WTC11 (cell line): ENCODE results near the gene DROSHA. TPM values are rescaled to one million over a fixed set of nuclear protein-coding genes. Genes with fewer than 3 reads are reported as not detected.

Experiments used
- ATAC-seq: fragments of 200-7000 bp; cut with Tn5 transposase; 2 replicates; pipeline ENCODE4 v1.10.0; 2021; ENCODE audit warnings: mild to moderate bottlenecking, moderate library complexity
- CTCF ChIA-PET: fragments of 300-600 bp; sonication (Branson Sonifier 250); formaldehyde crosslinking; loops from one replicate; lab custom pipeline; 2021; ENCODE audit warnings: antibody characterized with exemption; lab: Charles Lee
- POLR2A ChIA-PET: fragments of 350-600 bp; sonication (Branson Sonifier 250); formaldehyde crosslinking; loops from one replicate; lab custom pipeline; 2021; ENCODE audit warnings: antibody characterized with exemption; lab: Charles Lee
- DNase-seq: peaks from one replicate; pipeline ENCODE4 v3.0.0; 2021; ENCODE audit warnings: low spot score
- H3K27ac Mint-ChIP-seq: 2 replicates; pipeline ENCODE4 v1.8.0; 2021; ENCODE audit warnings: mixed read lengths
- H3K27me3 Mint-ChIP-seq: 2 replicates; pipeline ENCODE4 v1.8.0; 2021; ENCODE audit warnings: low read depth, mild to moderate bottlenecking, moderate library complexity, mixed read lengths
- H3K36me3 Mint-ChIP-seq: 2 replicates; pipeline ENCODE4 v1.8.0; 2021; ENCODE audit warnings: mixed read lengths
- H3K4me1 Mint-ChIP-seq: 2 replicates; pipeline ENCODE4 v1.8.0; 2022; ENCODE audit warnings: mixed read lengths
- H3K4me3 Mint-ChIP-seq: 2 replicates; pipeline ENCODE4 v1.8.0; 2021; ENCODE audit warnings: mild to moderate bottlenecking, moderate library complexity, mixed read lengths
- H3K9me3 Mint-ChIP-seq: 2 replicates; pipeline ENCODE4 v1.8.0; 2021; ENCODE audit warnings: mixed read lengths
- GABPB1 ChIP-seq: sonication (generic); formaldehyde crosslinking; IDR thresholded peaks from 2 replicates; pipeline ENCODE4 v1.8.1; 2023; ENCODE audit warnings: mild to moderate bottlenecking, missing genetic modification reagents
- NR3C1 ChIP-seq: sonication (generic); formaldehyde crosslinking; conservative IDR thresholded peaks from 2 replicates; pipeline ENCODE4 v1.8.1; 2023; ENCODE audit warnings: low read depth, mild to moderate bottlenecking, missing genetic modification reagents
- RORB ChIP-seq: fragments of 250-450 bp; sonication (Bioruptor Pico); IDR thresholded peaks from 2 replicates; pipeline ENCODE4 v1.9.0; 2021; ENCODE audit warnings: mild to moderate bottlenecking
- SMAD4 ChIP-seq: sonication (generic); formaldehyde crosslinking; IDR thresholded peaks from 2 replicates; pipeline ENCODE4 v1.8.0; 2022; ENCODE audit warnings: mild to moderate bottlenecking, missing genetic modification reagents
- total RNA-seq: library from RNA; stranded (reverse); gene quantifications from 3 replicates; pipeline ENCODE4 v1.2.3, GENCODE V29; 2021
- TF ChIP-seq, protein P1 (sequence below): sonication (generic); formaldehyde crosslinking; IDR thresholded peaks from 2 replicates; pipeline ENCODE4 v1.8.1; 2023; ENCODE audit warnings: mild to moderate bottlenecking, missing genetic modification reagents
- TF ChIP-seq, protein P2 (sequence below): sonication (generic); formaldehyde crosslinking; conservative IDR thresholded peaks from 2 replicates; pipeline ENCODE4 v1.8.1; 2023; ENCODE audit warnings: mild to moderate bottlenecking, low read depth, missing genetic modification reagents, moderate library complexity
- TF ChIP-seq, protein P3 (sequence below): sonication (generic); formaldehyde crosslinking; conservative IDR thresholded peaks from 2 replicates; pipeline ENCODE4 v1.8.1; 2022; ENCODE audit warnings: mild to moderate bottlenecking, missing genetic modification reagents
- TF ChIP-seq, protein P4 (sequence below): fragments of 250-450 bp; sonication (Bioruptor Pico); conservative IDR thresholded peaks from 2 replicates; pipeline ENCODE4 v1.9.0; 2021; ENCODE audit warnings: mild to moderate bottlenecking
- TF ChIP-seq, protein P5 (sequence below): fragments of 250-450 bp; sonication (Bioruptor Pico); IDR thresholded peaks from 2 replicates; pipeline ENCODE4 v1.9.0; 2021; ENCODE audit warnings: moderate library complexity, mild to moderate bottlenecking, inconsistent platforms, borderline replicate concordance
- TF ChIP-seq, protein P6 (sequence below): sonication (generic); formaldehyde crosslinking; IDR thresholded peaks from 2 replicates; pipeline ENCODE4 v1.8.0; 2022; ENCODE audit warnings: mild to moderate bottlenecking, missing genetic modification reagents
- TF ChIP-seq, protein P7 (sequence below): sonication (generic); formaldehyde crosslinking; IDR thresholded peaks from 2 replicates; pipeline ENCODE4 v1.8.0; 2022; ENCODE audit warnings: mild to moderate bottlenecking, missing genetic modification reagents

The DROSHA gene
- total RNA-seq, 1 experiment from 2014 or later, result 125 TPM

DNA sequence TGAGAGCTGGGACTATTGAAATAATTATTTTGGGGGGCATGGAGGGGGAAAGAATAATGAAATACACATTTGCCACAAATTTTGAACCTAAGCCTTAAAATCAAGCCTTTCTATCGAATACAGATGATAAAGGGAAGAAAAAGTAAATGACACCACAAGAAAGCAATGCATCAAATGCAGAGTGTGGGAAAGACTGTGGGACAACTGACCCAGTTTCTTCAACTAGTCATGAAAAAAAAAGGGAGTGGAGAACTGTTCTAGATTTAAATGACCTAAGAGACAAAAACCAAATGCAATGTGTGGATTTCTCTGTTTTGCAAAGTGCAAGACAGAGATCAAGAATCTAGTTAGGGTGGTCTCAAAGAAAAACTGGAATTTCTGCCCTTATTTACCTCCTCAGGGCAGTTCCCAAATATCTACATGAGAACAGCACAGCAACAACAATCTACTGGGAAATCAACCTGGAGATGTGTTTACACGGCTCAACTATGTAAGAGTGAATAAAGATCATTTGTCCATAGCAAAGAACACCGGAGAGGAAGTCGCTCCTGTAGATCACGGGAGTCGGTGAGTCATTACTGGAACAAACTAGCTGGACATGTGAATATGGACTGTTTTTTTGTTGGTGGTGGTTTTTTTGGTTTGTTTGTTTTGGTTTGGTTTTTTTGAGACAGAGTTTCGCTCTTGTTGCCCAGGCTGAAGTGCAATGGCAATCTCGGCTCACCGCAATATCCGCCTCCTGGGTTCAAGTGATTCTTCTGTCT, 145.9 kb downstream of the DROSHA start:
- Mint-ChIP-seq H3K27me3 (no peaks in the 10 kb centered on the region), H3K36me3 (peaks cover 33% of the 10 kb centered on the region), H3K27ac (no peak overlapping the region), H3K4me3 (no peak overlapping the region), H3K9me3 (peaks cover 38% of the 10 kb centered on the region), H3K4me1 (peaks cover 26% of the 10 kb centered on the region)
- ATAC-seq (no peak), DNase-seq (no peak)
- POLR2A ChIA-PET, result no interaction called here
- CTCF ChIA-PET, result no interaction called here
- TF ChIP-seq, protein P1, sequence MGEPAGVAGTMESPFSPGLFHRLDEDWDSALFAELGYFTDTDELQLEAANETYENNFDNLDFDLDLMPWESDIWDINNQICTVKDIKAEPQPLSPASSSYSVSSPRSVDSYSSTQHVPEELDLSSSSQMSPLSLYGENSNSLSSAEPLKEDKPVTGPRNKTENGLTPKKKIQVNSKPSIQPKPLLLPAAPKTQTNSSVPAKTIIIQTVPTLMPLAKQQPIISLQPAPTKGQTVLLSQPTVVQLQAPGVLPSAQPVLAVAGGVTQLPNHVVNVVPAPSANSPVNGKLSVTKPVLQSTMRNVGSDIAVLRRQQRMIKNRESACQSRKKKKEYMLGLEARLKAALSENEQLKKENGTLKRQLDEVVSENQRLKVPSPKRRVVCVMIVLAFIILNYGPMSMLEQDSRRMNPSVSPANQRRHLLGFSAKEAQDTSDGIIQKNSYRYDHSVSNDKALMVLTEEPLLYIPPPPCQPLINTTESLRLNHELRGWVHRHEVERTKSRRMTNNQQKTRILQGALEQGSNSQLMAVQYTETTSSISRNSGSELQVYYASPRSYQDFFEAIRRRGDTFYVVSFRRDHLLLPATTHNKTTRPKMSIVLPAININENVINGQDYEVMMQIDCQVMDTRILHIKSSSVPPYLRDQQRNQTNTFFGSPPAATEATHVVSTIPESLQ (CRISPR knock-in tag), result no peak
- TF ChIP-seq, protein P2, sequence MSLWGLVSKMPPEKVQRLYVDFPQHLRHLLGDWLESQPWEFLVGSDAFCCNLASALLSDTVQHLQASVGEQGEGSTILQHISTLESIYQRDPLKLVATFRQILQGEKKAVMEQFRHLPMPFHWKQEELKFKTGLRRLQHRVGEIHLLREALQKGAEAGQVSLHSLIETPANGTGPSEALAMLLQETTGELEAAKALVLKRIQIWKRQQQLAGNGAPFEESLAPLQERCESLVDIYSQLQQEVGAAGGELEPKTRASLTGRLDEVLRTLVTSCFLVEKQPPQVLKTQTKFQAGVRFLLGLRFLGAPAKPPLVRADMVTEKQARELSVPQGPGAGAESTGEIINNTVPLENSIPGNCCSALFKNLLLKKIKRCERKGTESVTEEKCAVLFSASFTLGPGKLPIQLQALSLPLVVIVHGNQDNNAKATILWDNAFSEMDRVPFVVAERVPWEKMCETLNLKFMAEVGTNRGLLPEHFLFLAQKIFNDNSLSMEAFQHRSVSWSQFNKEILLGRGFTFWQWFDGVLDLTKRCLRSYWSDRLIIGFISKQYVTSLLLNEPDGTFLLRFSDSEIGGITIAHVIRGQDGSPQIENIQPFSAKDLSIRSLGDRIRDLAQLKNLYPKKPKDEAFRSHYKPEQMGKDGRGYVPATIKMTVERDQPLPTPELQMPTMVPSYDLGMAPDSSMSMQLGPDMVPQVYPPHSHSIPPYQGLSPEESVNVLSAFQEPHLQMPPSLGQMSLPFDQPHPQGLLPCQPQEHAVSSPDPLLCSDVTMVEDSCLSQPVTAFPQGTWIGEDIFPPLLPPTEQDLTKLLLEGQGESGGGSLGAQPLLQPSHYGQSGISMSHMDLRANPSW (CRISPR knock-in tag), result no peak

DNA sequence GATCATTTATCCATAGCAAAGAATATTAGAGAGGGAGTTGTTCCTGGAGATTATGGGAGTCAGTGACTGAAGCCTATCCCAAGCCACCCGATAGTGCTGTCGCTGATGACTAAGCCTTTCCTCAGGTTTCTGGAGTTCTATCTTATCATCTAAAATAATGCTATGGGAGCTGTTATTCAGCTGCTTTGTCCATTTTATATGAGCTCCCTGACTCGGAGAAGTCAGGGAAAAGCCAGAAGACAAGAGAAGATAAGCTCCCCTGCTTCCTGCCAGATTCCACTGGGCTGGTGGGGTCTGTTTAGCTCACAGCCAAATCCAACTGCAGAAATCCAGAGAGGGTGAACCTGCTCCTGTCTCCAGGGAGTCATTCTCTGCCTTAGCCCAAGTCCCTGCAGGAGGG, 148.2 kb downstream of the DROSHA start:
- peaks cover 17% of the 10 kb centered on the region for H3K36me3 Mint-ChIP-seq
- ChIA-PET POLR2A (no interaction called here), CTCF (interaction anchor here (0.7 to 2.5 kb wide), 2 partner anchors 114 to 318 kb away, joined by 5 to 10 read pairs; no protein-coding TSS in a partner anchor)
- H3K27me3 Mint-ChIP-seq, result no peaks in the 10 kb centered on the region
- ATAC-seq, result no peak
- H3K4me3 Mint-ChIP-seq, result no peak overlapping the region
- TF ChIP-seq SMAD4, result no peak
- TF ChIP-seq, protein P3, sequence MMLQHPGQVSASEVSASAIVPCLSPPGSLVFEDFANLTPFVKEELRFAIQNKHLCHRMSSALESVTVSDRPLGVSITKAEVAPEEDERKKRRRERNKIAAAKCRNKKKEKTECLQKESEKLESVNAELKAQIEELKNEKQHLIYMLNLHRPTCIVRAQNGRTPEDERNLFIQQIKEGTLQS (CRISPR knock-in tag), result no peak
- TF ChIP-seq RORB, result no peak
- TF ChIP-seq, protein P4, sequence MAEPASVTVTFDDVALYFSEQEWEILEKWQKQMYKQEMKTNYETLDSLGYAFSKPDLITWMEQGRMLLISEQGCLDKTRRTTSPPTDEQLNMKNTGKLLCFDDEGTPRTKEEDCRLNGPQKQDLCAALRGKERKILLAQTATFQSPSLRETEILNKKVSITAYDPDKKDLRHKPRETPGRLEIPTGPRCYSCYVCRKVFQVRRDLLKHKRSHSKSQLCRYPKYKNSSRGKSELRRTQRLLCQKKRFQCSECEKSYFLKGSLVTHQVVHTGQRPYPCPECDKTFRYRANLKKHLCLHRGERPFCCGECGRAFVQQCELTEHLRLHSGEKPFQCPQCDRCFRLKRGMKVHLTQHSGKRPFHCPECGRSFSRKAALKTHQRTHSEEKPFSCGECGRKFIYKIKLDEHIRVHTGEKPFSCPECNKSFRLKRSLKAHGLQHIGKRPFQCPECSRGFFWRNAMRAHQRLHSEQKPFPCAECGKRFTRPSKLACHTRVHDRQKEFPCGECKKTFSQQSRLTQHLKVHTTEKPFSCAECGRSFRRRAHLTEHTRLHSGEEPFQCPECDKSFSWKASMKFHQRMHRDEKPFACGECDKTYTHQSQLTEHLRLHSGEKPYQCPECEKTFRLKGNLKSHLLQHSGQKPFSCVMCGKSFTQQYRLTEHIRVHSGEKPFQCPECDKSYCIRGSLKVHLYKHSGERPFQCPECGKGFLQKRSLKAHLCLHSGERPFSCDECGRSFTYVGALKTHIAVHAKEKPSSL (CRISPR knock-in tag), result no peak
- TF ChIP-seq GABPB1 (CRISPR knock-in tag), result no peak
- TF ChIP-seq NR3C1 (CRISPR knock-in tag), result no peak
- TF ChIP-seq, protein P5, sequence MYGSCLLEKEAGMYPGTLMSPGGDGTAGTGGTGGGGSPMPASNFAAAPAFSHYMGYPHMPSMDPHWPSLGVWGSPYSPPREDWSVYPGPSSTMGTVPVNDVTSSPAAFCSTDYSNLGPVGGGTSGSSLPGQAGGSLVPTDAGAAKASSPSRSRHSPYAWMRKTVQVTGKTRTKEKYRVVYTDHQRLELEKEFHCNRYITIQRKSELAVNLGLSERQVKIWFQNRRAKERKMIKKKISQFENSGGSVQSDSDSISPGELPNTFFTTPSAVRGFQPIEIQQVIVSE (CRISPR knock-in tag), result no peak
- TF ChIP-seq, protein P6, sequence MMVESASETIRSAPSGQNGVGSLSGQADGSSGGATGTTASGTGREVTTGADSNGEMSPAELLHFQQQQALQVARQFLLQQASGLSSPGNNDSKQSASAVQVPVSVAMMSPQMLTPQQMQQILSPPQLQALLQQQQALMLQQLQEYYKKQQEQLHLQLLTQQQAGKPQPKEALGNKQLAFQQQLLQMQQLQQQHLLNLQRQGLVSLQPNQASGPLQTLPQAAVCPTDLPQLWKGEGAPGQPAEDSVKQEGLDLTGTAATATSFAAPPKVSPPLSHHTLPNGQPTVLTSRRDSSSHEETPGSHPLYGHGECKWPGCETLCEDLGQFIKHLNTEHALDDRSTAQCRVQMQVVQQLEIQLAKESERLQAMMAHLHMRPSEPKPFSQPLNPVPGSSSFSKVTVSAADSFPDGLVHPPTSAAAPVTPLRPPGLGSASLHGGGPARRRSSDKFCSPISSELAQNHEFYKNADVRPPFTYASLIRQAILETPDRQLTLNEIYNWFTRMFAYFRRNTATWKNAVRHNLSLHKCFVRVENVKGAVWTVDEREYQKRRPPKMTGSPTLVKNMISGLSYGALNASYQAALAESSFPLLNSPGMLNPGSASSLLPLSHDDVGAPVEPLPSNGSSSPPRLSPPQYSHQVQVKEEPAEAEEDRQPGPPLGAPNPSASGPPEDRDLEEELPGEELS (CRISPR knock-in tag), result no peak
- TF ChIP-seq, protein P7, sequence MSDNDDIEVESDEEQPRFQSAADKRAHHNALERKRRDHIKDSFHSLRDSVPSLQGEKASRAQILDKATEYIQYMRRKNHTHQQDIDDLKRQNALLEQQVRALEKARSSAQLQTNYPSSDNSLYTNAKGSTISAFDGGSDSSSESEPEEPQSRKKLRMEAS (CRISPR knock-in tag), result no peak
- H3K27ac Mint-ChIP-seq, result no peak overlapping the region
- H3K9me3 Mint-ChIP-seq, result peaks cover 21% of the 10 kb centered on the region
- H3K4me1 Mint-ChIP-seq, result peaks cover 26% of the 10 kb centered on the region
- DNase-seq, result no peak
